Breast epithelium (tissue), 4 donors: Measurements from ENCODE around the gene ADAMTSL2. TPM values are rescaled to one million over a fixed set of nuclear protein-coding genes. Genes with fewer than 3 reads are reported as not detected.

Source experiments
- DNase-seq, 2 donors: peaks; one replicate each; pipeline ENCODE4 v3.0.0-alpha.2; 2019; ENCODE audit warnings: low spot score in 2 of 2
- H3K27ac ChIP-seq, 2 donors: fragments of 200-600 bp; sonication (generic) in 1 of 2; one replicate each; pipeline ENCODE4 v1.5.1; 2016 to 2019; ENCODE audit warnings: mild to moderate bottlenecking in 1 of 2
- H3K27me3 ChIP-seq, 2 donors: fragments of 200-600 bp; sonication (generic) in 1 of 2; one replicate each; pipeline versions ENCODE4 v1.5.1 to v1.6.0; 2017 to 2019; ENCODE audit warnings: control low read depth in 1 of 2, mild to moderate bottlenecking in 1 of 2
- H3K36me3 ChIP-seq: fragments of 200-600 bp; one replicate; pipeline ENCODE4 v1.5.1; 2019
- H3K4me1 ChIP-seq, 2 donors: fragments of 200-600 bp; sonication (generic); one replicate each; pipeline ENCODE4 v1.5.1; 2016 to 2019; ENCODE audit warnings: control low read depth in 1 of 2
- H3K4me3 ChIP-seq, 3 donors: fragments of 200-600 bp; sonication (generic); 1 replicate in 2 of 3; 2 replicates in 1 of 3; pipeline ENCODE4 v1.5.1; 2016 to 2019; ENCODE audit warnings: mild to moderate bottlenecking in 3 of 3, moderate library complexity in 2 of 3
- H3K9me3 ChIP-seq, 2 donors: fragments of 200-600 bp; sonication (generic) in 1 of 2; one replicate each; pipeline ENCODE4 v1.5.1; 2016 to 2019; ENCODE audit warnings: control low read depth in 1 of 2
- CTCF ChIP-seq, 3 donors: fragments of 450-650 bp; IDR thresholded peaks; one replicate each; pipeline ENCODE4 v1.5.1; 2016 to 2017; ENCODE audit warnings: antibody characterized with exemption in 3 of 3, mild to moderate bottlenecking in 3 of 3, moderate library complexity in 3 of 3
- POLR2A ChIP-seq: fragments of 450-650 bp; IDR thresholded peaks from one replicate; pipeline ENCODE4 v1.6.1; 2016; ENCODE audit warnings: antibody characterized with exemption, mild to moderate bottlenecking, moderate library complexity
- POLR2AphosphoS5 ChIP-seq, 3 donors: sonication (generic); formaldehyde crosslinking; IDR thresholded peaks; one replicate each; pipeline ENCODE4 v1.6.1; 2017; ENCODE audit warnings: antibody characterized with exemption in 3 of 3
- intact Hi-C: fragments of 100-400 bp; cut with DNase I; formaldehyde crosslinking; loops from one replicate; pipeline ENCODE4 v1.15.1; 2023; ENCODE audit warnings: low total_unique reads
- total RNA-seq, 3 donors: library from RNA; depleted of rRNA; stranded (reverse); fragments of >200 nt; gene quantifications; one replicate each; pipeline ENCODE4 v1.1.0, GENCODE V29; 2016

ADAMTSL2 gene
- total RNA-seq, 3 donors from 2014 or later = 0.33 to 0.80 (median 0.44) TPM

GRCh38 chr9:133515615-133516255, 18.8 kb upstream of the ADAMTSL2 start:
- H3K9me3 ChIP-seq = no peaks in the 10 kb centered on the region
- no peak overlapping the region for H3K4me3 ChIP-seq
- TF ChIP-seq POLR2A (no peak), CTCF (IDR thresholded peaks at IDR 0.05) (no peak), POLR2AphosphoS5 (IDR thresholded peaks at IDR 0.05) (no peak)
- intact Hi-C loops = no loop called here
- peaks cover 0 to 7% of the 10 kb centered on the region in 2 donors for H3K27me3 ChIP-seq
- DNase-seq = no peak
- H3K27ac ChIP-seq = no peak overlapping the region
- H3K36me3 ChIP-seq = no peaks in the 10 kb centered on the region
- H3K4me1 ChIP-seq = no peaks in the 10 kb centered on the region

- Histone ChIP-seq H3K4me3 (no peak overlapping the region), H3K27ac (no peak overlapping the region), H3K9me3 (no peaks in the 10 kb centered on the region), H3K36me3 (no peaks in the 10 kb centered on the region), H3K4me1 (no peaks in the 10 kb centered on the region), H3K27me3 (peaks cover 0 to 7% of the 10 kb centered on the region in 2 donors)
- intact Hi-C loops = no loop called here
- no peak for DNase-seq
- no peak for TF ChIP-seq CTCF (IDR thresholded peaks at IDR 0.05)
- TF ChIP-seq POLR2AphosphoS5 (IDR thresholded peaks at IDR 0.05) = no peak
- no peak for TF ChIP-seq POLR2A
Measured at GRCh38 chr9:133516256-133516960, 18.1 kb upstream of the ADAMTSL2 start.

- Histone ChIP-seq H3K4me1 (no peaks in the 10 kb centered on the region), H3K27me3 (peaks cover 0 to 7% of the 10 kb centered on the region in 2 donors), H3K9me3 (no peaks in the 10 kb centered on the region), H3K4me3 (no peak overlapping the region), H3K27ac (no peak overlapping the region), H3K36me3 (no peaks in the 10 kb centered on the region)
- intact Hi-C loops = no loop called here
- DNase-seq = no peak
- TF ChIP-seq POLR2A = no peak
- TF ChIP-seq CTCF (IDR thresholded peaks at IDR 0.05) = no peak
- TF ChIP-seq POLR2AphosphoS5 (IDR thresholded peaks at IDR 0.05) = no peak
Measured at GRCh38 chr9:133516961-133517350, 17.5 kb upstream of the ADAMTSL2 start.

- no peak for DNase-seq
- no peaks in the 10 kb centered on the region for H3K9me3 ChIP-seq
- H3K27me3 ChIP-seq = peaks cover 0 to 7% of the 10 kb centered on the region in 2 donors
- TF ChIP-seq POLR2A (no peak), POLR2AphosphoS5 (IDR thresholded peaks at IDR 0.05) (no peak), CTCF (IDR thresholded peaks at IDR 0.05) (no peak)
- no peaks in the 10 kb centered on the region for H3K36me3 ChIP-seq
- intact Hi-C loops = no loop called here
- H3K4me1 ChIP-seq = no peaks in the 10 kb centered on the region
- no peak overlapping the region for H3K27ac ChIP-seq
- H3K4me3 ChIP-seq = no peak overlapping the region
Measured at GRCh38 chr9:133517711-133518110, 16.8 kb upstream of the ADAMTSL2 start.

- no peak overlapping the region for H3K4me3 ChIP-seq
- intact Hi-C loops = no loop called here
- no peaks in the 10 kb centered on the region for H3K4me1 ChIP-seq
- DNase-seq = no peak
- no peaks in the 10 kb centered on the region for H3K36me3 ChIP-seq
- no peaks in the 10 kb centered on the region for H3K9me3 ChIP-seq
- TF ChIP-seq POLR2A (no peak), CTCF (IDR thresholded peaks at IDR 0.05) (no peak), POLR2AphosphoS5 (IDR thresholded peaks at IDR 0.05) (no peak)
- peaks cover 0 to 7% of the 10 kb centered on the region in 2 donors for H3K27me3 ChIP-seq
- no peak overlapping the region for H3K27ac ChIP-seq
Measured at GRCh38 chr9:133518200-133518599, 16.3 kb upstream of the ADAMTSL2 start.
